Measurements from ENCODE around the gene KPNA4.

DNA sequence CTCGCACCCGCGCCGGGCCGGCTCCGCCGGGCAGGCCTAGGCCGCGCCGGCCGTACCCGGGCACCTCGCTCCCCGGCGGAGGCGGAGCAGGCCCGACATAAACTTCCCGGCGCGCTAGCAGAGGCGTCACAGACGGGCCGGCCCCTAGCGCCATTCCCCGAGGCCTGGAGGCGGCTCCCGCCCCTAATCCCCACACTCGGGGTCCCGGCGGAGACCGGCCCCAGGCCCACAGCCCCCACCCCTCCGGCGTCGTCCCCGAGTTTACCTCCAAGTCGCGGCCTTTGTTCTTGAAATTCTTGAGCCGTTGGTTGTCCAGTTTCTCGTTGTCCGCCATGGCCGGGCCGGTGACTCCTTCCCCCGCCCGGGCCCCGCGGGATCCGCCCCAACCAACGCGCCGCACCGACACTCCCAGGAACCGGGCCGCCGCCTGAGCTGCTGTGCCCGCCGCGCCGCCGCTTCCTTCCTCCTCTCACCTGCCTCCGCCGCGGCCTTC, 376 bp downstream of the KPNA4 start:
- TF ChIP-seq, protein P1, sequence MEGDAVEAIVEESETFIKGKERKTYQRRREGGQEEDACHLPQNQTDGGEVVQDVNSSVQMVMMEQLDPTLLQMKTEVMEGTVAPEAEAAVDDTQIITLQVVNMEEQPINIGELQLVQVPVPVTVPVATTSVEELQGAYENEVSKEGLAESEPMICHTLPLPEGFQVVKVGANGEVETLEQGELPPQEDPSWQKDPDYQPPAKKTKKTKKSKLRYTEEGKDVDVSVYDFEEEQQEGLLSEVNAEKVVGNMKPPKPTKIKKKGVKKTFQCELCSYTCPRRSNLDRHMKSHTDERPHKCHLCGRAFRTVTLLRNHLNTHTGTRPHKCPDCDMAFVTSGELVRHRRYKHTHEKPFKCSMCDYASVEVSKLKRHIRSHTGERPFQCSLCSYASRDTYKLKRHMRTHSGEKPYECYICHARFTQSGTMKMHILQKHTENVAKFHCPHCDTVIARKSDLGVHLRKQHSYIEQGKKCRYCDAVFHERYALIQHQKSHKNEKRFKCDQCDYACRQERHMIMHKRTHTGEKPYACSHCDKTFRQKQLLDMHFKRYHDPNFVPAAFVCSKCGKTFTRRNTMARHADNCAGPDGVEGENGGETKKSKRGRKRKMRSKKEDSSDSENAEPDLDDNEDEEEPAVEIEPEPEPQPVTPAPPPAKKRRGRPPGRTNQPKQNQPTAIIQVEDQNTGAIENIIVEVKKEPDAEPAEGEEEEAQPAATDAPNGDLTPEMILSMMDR (IDR thresholded peaks at IDR 0.05 in 8 of 11, conservative IDR thresholded peaks at IDR 0.05 in 3 of 11) = no peak
- TF ChIP-seq POLR2A (IDR thresholded peaks at IDR 0.05) = no peak

Measured in spleen (tissue), 7 donors.